Mesenchymal stem cell (in vitro differentiated cells and primary cell): ENCODE results near the gene PIK3R5.

Source experiments
- DNase-seq: peaks from one replicate; pipeline ENCODE4 v3.0.0-alpha.2; 2013
- H2AFZ ChIP-seq: one replicate; pipeline ENCODE4 v1.6.1; 2013; ENCODE audit warnings: low read depth, mild to moderate bottlenecking, control low read depth, inconsistent platforms, low read length, moderate library complexity
- H2AK5ac ChIP-seq: 2 replicates; pipeline ENCODE4 v1.6.1; 2013; ENCODE audit warnings: low read length, moderate library complexity, mild to moderate bottlenecking, inconsistent platforms; ENCODE audit not compliant: severe bottlenecking
- H2BK120ac ChIP-seq: one replicate; pipeline ENCODE4 v1.6.1; 2013; ENCODE audit warnings: low read depth, mild to moderate bottlenecking, inconsistent platforms, low read length, moderate library complexity
- H2BK12ac ChIP-seq, 2 experiments: one replicate each; pipeline ENCODE4 v1.6.1; 2013; ENCODE audit warnings: inconsistent platforms in 2 of 2, low read length in 2 of 2, mild to moderate bottlenecking in 2 of 2, moderate library complexity in 2 of 2, control low read depth in 1 of 2
- H2BK15ac ChIP-seq: one replicate; pipeline ENCODE4 v1.6.1; 2013; ENCODE audit warnings: mild to moderate bottlenecking, low read depth, inconsistent platforms; ENCODE audit not compliant: poor library complexity, severe bottlenecking
- H2BK5ac ChIP-seq: 2 replicates; pipeline ENCODE4 v1.6.1; 2013; ENCODE audit warnings: low read depth, mild to moderate bottlenecking, low read length, control low read depth, inconsistent platforms; ENCODE audit not compliant: poor library complexity, severe bottlenecking
- H3K14ac ChIP-seq, 2 experiments: one replicate each; pipeline ENCODE4 v1.6.1; 2013; ENCODE audit warnings: inconsistent platforms in 2 of 2, low read length in 2 of 2, control low read depth in 1 of 2, mild to moderate bottlenecking in 1 of 2, moderate library complexity in 1 of 2
- H3K18ac ChIP-seq, 2 experiments: one replicate each; pipeline ENCODE4 v1.6.1; 2013; ENCODE audit warnings: inconsistent platforms in 2 of 2, low read length in 2 of 2, control low read depth in 1 of 2, low read depth in 1 of 2, mild to moderate bottlenecking in 1 of 2
- H3K23ac ChIP-seq, 2 experiments: one replicate each; pipeline ENCODE4 v1.6.1; 2013; ENCODE audit warnings: inconsistent platforms in 2 of 2, low read length in 2 of 2, mild to moderate bottlenecking in 2 of 2, moderate library complexity in 2 of 2, control low read depth in 1 of 2
- H3K27ac ChIP-seq: 2 replicates; pipeline ENCODE4 v1.5.1; 2013; ENCODE audit warnings: mild to moderate bottlenecking, moderate library complexity, low read length, control low read depth, inconsistent platforms; ENCODE audit not compliant: poor library complexity, severe bottlenecking
- H3K27me3 ChIP-seq, 2 experiments: 2 replicates each; pipeline versions ENCODE4 v1.6.1 to v1.7.0; 2013; ENCODE audit warnings: low read length in 2 of 2, mild to moderate bottlenecking in 2 of 2, moderate library complexity in 2 of 2, control low read depth in 1 of 2, inconsistent platforms in 1 of 2; ENCODE audit not compliant: control insufficient read depth in 1 of 2, insufficient read depth in 1 of 2
- H3K36me3 ChIP-seq, 2 experiments: 2 replicates each; pipeline versions ENCODE4 v1.6.1 to v1.7.0; 2013; ENCODE audit warnings: low read length in 2 of 2, control low read depth in 1 of 2, inconsistent platforms in 1 of 2, low read depth in 1 of 2, mild to moderate bottlenecking in 1 of 2; ENCODE audit not compliant: insufficient read depth in 2 of 2, control insufficient read depth in 1 of 2
- H3K4ac ChIP-seq, 2 experiments: one replicate each; pipeline ENCODE4 v1.6.1; 2013; ENCODE audit warnings: inconsistent platforms in 2 of 2, low read length in 2 of 2, mild to moderate bottlenecking in 2 of 2, moderate library complexity in 2 of 2, control low read depth in 1 of 2, low read depth in 1 of 2
- H3K4me1 ChIP-seq: 2 replicates; pipeline ENCODE4 v1.6.1; 2013; ENCODE audit warnings: low read depth, low read length, control low read depth; ENCODE audit not compliant: control insufficient read depth, insufficient read depth
- H3K4me2 ChIP-seq: 2 replicates; pipeline ENCODE4 v1.6.1; 2013; ENCODE audit warnings: low read length, mild to moderate bottlenecking, inconsistent platforms; ENCODE audit not compliant: poor library complexity, severe bottlenecking
- H3K4me3 ChIP-seq, 2 experiments: 2 replicates each; pipeline versions ENCODE4 v1.5.1 to v1.7.0; 2013; ENCODE audit warnings: low read length in 2 of 2, mild to moderate bottlenecking in 2 of 2, control low read depth in 1 of 2, low read depth in 1 of 2; ENCODE audit not compliant: insufficient read depth in 1 of 2
- H3K79me1 ChIP-seq: replicated peaks from 2 replicates; pipeline ENCODE4 v1.6.1; 2013; ENCODE audit warnings: mild to moderate bottlenecking, control low read depth, low read length, inconsistent platforms; ENCODE audit not compliant: poor library complexity, severe bottlenecking
- H3K9ac ChIP-seq: 2 replicates; pipeline ENCODE4 v1.7.0; 2013; ENCODE audit warnings: mild to moderate bottlenecking, low read length, moderate library complexity
- H3K9me3 ChIP-seq: 2 replicates; pipeline ENCODE4 v1.7.0; 2013; ENCODE audit warnings: mild to moderate bottlenecking, low read length; ENCODE audit not compliant: control insufficient read depth
- H4K8ac ChIP-seq: one replicate; pipeline ENCODE4 v1.6.1; 2013; ENCODE audit warnings: inconsistent platforms, mild to moderate bottlenecking, low read length, moderate library complexity
- H4K91ac ChIP-seq: one replicate; pipeline ENCODE4 v1.6.1; 2013; ENCODE audit warnings: mild to moderate bottlenecking, low read length, inconsistent platforms
- WGBS: methylation state at CpG from one replicate; pipeline ENCODE4 v1.1.7; 2013; ENCODE audit warnings: mixed read lengths; 5-methylcytosine and 5-hydroxymethylcytosine counted together

The PIK3R5 gene

DNA sequence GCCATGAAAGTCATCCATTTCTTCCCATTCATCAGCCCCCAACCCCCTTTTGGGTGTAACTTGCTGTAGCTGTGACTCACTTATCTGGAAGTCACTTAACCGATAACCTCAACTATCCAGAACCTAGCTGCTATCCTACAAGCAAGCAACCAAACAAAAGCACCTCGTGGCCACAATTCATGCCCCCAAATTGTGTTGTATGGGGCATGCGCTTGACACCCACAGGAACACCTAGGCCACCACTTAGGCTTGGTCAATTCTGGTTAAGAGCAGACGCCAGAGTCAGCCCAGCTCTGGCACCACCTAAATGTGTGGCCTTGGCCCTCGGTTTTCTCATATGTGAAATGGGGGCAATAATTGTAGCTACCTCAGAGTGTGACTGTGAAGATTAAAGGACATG lies 3.7 kb downstream of the PIK3R5 start:
- Histone ChIP-seq H3K9me3 (no peaks in the 10 kb centered on the region), H3K79me1 (no peaks in the 10 kb centered on the region), H2BK12ac (no peak overlapping the region), H2BK5ac (no peak overlapping the region), H4K91ac (no peak overlapping the region), H3K23ac (no peak overlapping the region), H2BK15ac (no peak overlapping the region), H3K36me3 (no peaks in the 10 kb centered on the region), H3K9ac (no peak overlapping the region), H2BK120ac (no peak overlapping the region), H3K4me2 (no peak overlapping the region), H3K4me1 (peaks cover 6% of the 10 kb centered on the region), H3K14ac (no peak overlapping the region), H4K8ac (no peak overlapping the region), H2AK5ac (no peak overlapping the region), H3K4ac (no peak overlapping the region), H3K4me3 (no peak overlapping the region), H3K27me3 (peaks cover 41 to 45% of the 10 kb centered on the region in 2 experiments), H3K18ac (no peak overlapping the region), H2AFZ (no peak overlapping the region), H3K27ac (no peak overlapping the region)
- 65% methylated on average over 5 of the region's 5 CpGs for WGBS
- no peak for DNase-seq

DNA sequence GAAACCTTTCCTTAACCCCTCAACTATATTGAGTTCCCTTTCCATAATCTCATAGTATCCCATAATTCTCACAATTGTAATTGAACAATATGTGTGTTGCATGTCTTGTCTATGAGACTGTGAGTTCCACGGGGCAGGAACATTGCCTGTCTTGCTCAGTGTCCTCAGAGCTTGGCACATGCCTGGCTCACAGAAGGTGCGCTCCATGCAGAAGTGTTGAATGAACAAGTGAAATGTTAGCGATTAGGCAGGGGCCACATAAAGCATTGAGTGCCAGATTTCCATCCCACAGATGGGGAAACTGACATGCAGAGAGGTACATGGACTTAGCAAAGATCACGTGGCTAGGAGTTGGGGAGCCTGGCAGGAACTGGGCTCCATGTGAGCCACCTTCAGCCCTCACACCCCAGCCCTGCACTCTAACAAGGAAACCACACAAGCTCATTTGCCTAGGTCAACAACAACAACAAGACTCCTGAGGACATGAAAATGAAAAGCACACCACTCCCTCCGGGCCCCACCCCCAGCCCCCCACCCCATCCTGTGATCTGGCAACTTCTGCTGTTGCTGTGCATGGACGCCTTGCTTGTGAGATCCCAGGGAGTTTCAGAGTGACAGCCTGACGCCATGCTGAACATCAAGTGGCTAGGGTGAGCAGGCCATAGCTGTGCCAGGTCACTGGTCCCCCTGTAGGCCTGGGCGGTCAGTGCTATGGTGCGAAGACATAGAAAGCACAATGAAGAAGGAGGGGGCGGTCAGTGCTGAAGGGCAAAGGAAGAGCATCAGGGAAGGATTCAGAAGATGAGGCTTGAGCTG lies 5.0 kb downstream of the PIK3R5 start:
- H4K8ac ChIP-seq: no peak overlapping the region
- H3K4ac ChIP-seq: no peak overlapping the region
- no peak overlapping the region for H2BK15ac ChIP-seq
- no peaks in the 10 kb centered on the region for H3K36me3 ChIP-seq
- H3K79me1 ChIP-seq: no peaks in the 10 kb centered on the region
- H3K4me1 ChIP-seq: peaks cover 3% of the 10 kb centered on the region
- no peak overlapping the region for H3K4me2 ChIP-seq
- peaks cover 31 to 44% of the 10 kb centered on the region in 2 experiments for H3K27me3 ChIP-seq
- H2AK5ac ChIP-seq: no peak overlapping the region
- no peak overlapping the region for H3K14ac ChIP-seq
- no peak for DNase-seq
- WGBS: 71% methylated on average over 10 of the region's 10 CpGs
- H3K9ac ChIP-seq: no peak overlapping the region
- H2BK5ac ChIP-seq: no peak overlapping the region
- no peak overlapping the region for H3K4me3 ChIP-seq
- no peak overlapping the region for H3K18ac ChIP-seq
- H3K9me3 ChIP-seq: no peaks in the 10 kb centered on the region
- no peak overlapping the region for H3K23ac ChIP-seq
- H2AFZ ChIP-seq: no peak overlapping the region
- no peak overlapping the region for H3K27ac ChIP-seq
- H2BK120ac ChIP-seq: no peak overlapping the region
- H4K91ac ChIP-seq: no peak overlapping the region
- no peak overlapping the region for H2BK12ac ChIP-seq

DNA sequence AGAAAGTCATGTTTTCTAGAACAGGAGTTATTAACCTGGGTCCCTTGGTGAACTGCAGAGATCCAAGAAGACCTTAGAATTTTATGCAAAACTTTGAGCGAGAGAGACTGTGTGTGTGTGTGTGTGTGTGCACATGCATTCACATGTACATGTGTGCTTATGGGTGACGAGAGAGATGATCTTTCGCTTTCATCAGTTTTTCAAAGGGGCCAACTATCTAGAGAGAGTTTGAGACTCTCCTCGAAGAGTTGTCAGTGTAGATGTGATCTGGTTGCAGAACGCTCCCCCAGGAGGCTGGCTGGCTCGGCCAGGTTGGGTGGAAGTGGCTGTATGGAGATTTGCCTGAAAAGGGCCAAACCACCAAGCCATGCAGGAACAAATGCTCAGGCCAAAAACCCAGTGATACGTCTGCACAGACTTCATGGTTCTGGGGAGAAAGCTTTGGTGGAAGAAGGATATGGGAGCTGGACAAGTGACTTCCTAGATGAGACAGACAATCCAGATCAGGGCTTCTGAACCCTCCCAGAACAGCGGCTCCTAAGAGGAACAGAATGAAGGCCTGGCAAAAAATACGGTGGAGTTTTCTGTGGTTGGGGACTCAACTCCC lies 6.1 kb downstream of the PIK3R5 start:
- Histone ChIP-seq H2AFZ (no peak overlapping the region), H3K27me3 (peaks cover 22 to 33% of the 10 kb centered on the region in 2 experiments), H2BK120ac (no peak overlapping the region), H3K14ac (no peak overlapping the region), H2BK12ac (no peak overlapping the region), H3K23ac (no peak overlapping the region), H4K8ac (no peak overlapping the region), H2AK5ac (no peak overlapping the region), H3K27ac (no peak overlapping the region), H2BK5ac (no peak overlapping the region), H3K9ac (no peak overlapping the region), H2BK15ac (no peak overlapping the region), H3K18ac (no peak overlapping the region), H3K36me3 (no peaks in the 10 kb centered on the region), H3K4ac (no peak overlapping the region), H3K79me1 (no peaks in the 10 kb centered on the region), H3K4me3 (no peak overlapping the region), H3K9me3 (no peaks in the 10 kb centered on the region), H3K4me2 (no peak overlapping the region), H3K4me1 (no peaks in the 10 kb centered on the region), H4K91ac (no peak overlapping the region)
- no peak for DNase-seq
- 72% methylated on average over 9 of the region's 9 CpGs for WGBS

DNA sequence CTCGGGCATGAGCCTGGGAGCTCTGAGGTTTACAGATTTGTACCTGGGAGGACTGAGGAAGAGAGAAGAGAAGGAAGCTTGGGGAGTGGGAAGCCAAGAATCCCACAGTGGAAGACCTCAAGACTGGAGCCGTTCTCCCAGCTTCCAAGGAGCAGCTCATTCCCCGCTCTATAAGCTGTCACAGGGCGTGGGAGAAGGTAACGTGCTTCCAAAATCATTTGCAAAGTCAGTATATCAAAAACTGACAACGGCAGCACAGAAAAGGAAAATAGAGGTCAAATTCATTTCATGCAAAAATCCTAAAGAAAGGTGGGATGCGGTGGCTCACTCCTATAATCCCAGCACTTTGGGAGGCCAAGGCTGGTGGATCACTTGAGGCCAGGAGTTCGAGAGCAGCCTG lies 7.8 kb downstream of the PIK3R5 start:
- Histone ChIP-seq H2BK120ac (no peak overlapping the region), H3K36me3 (no peaks in the 10 kb centered on the region), H3K4me1 (no peaks in the 10 kb centered on the region), H4K8ac (no peak overlapping the region), H3K4me2 (no peak overlapping the region), H3K23ac (no peak overlapping the region), H3K4me3 (no peak overlapping the region), H3K27me3 (peaks cover 5 to 20% of the 10 kb centered on the region in 2 experiments), H2AK5ac (no peak overlapping the region), H2BK12ac (no peak overlapping the region), H3K14ac (no peak overlapping the region), H4K91ac (no peak overlapping the region), H3K4ac (no peak overlapping the region), H2AFZ (no peak overlapping the region), H3K9me3 (no peaks in the 10 kb centered on the region), H3K9ac (no peak overlapping the region), H3K79me1 (no peaks in the 10 kb centered on the region), H2BK15ac (no peak overlapping the region), H3K18ac (no peak overlapping the region), H3K27ac (no peak overlapping the region), H2BK5ac (no peak overlapping the region)
- WGBS: 85% methylated on average over 7 of the region's 8 CpGs
- no peak for DNase-seq
